Loucy (cell line): Measurements from ENCODE around the gene SHROOM2.

Source experiments
- H2AFZ ChIP-seq: fragments of 200-600 bp; sonication (generic); 2 replicates; pipeline ENCODE4 v1.6.0; 2016; ENCODE audit warnings: antibody characterized with exemption, mild to moderate bottlenecking, low read length, moderate library complexity
- H3F3A ChIP-seq: fragments of 200-600 bp; 2 replicates; pipeline ENCODE4 v1.6.0; 2016; ENCODE audit warnings: antibody characterized with exemption, low read depth, mild to moderate bottlenecking
- H3K27me3 ChIP-seq: fragments of 200-600 bp; sonication (generic); 2 replicates; pipeline ENCODE4 v1.6.1; 2014; ENCODE audit warnings: low read length, mild to moderate bottlenecking; ENCODE audit not compliant: insufficient read depth, poor library complexity, severe bottlenecking
- H3K36me3 ChIP-seq: fragments of 200-600 bp; sonication (generic); 2 replicates; pipeline ENCODE4 v1.6.1; 2016; ENCODE audit warnings: low read length; ENCODE audit not compliant: insufficient read depth
- H3K4me1 ChIP-seq: fragments of 200-600 bp; sonication (generic); 2 replicates; pipeline ENCODE4 v1.5.1; 2014; ENCODE audit warnings: low read length, mild to moderate bottlenecking; ENCODE audit not compliant: insufficient read depth, poor library complexity, severe bottlenecking
- H3K4me2 ChIP-seq: fragments of 200-600 bp; sonication (generic); 2 replicates; pipeline ENCODE4 v1.6.0; 2014; ENCODE audit warnings: antibody characterized with exemption, low read length, low read depth, mild to moderate bottlenecking; ENCODE audit not compliant: poor library complexity, severe bottlenecking
- H3K4me3 ChIP-seq: fragments of 200-600 bp; sonication (generic); 2 replicates; pipeline ENCODE4 v1.5.1; 2014; ENCODE audit warnings: low read length, mild to moderate bottlenecking, mixed read lengths; ENCODE audit not compliant: poor library complexity, severe bottlenecking
- H3K79me2 ChIP-seq: fragments of 200-600 bp; sonication (generic); 2 replicates; pipeline ENCODE4 v1.6.1; 2014; ENCODE audit warnings: low read length; ENCODE audit not compliant: insufficient read depth
- H3K9ac ChIP-seq: fragments of 200-600 bp; sonication (generic); 2 replicates; pipeline ENCODE4 v1.6.0; 2014; ENCODE audit warnings: mild to moderate bottlenecking, low read depth, low read length, moderate library complexity; ENCODE audit not compliant: poor library complexity, severe bottlenecking
- H3K9me2 ChIP-seq: fragments of 200-600 bp; sonication (generic); replicated peaks from 2 replicates; pipeline ENCODE4 v1.6.1; 2016; ENCODE audit warnings: low read depth, low read length, mixed read lengths
- H3K9me3 ChIP-seq: fragments of 200-600 bp; sonication (generic); 2 replicates; pipeline ENCODE4 v1.6.1; 2014; ENCODE audit warnings: mild to moderate bottlenecking, antibody characterized with exemption, low read length, low read depth; ENCODE audit not compliant: insufficient read depth
- H4K20me1 ChIP-seq: fragments of 200-600 bp; sonication (generic); 2 replicates; pipeline ENCODE4 v1.6.0; 2014; ENCODE audit warnings: antibody characterized with exemption, low read length, mild to moderate bottlenecking; ENCODE audit not compliant: insufficient read depth, poor library complexity, severe bottlenecking
- CTCF ChIP-seq: fragments of 200-600 bp; sonication (generic); conservative IDR thresholded peaks from 2 replicates; pipeline ENCODE4 v1.5.1; 2014; ENCODE audit warnings: mild to moderate bottlenecking, antibody characterized with exemption, low read length
- EZH2phosphoT487 ChIP-seq: fragments of 200-600 bp; IDR thresholded peaks from 2 replicates; pipeline ENCODE4 v1.6.1; 2018; ENCODE audit warnings: antibody characterized with exemption, mild to moderate bottlenecking, moderate library complexity, borderline replicate concordance

SHROOM2 gene

GRCh38 chrX:9919632-9920172 is 133.5 kb downstream of the SHROOM2 start:
- no peak overlapping the region for H2AFZ ChIP-seq
- no peaks in the 10 kb centered on the region for H3F3A ChIP-seq
- no peaks in the 10 kb centered on the region for H3K9me3 ChIP-seq
- H3K4me2 ChIP-seq, result no peak overlapping the region
- H3K9ac ChIP-seq, result no peak overlapping the region
- no peaks in the 10 kb centered on the region for H4K20me1 ChIP-seq
- TF ChIP-seq CTCF, result no peak
- no peak for TF ChIP-seq EZH2phosphoT487
- no peaks in the 10 kb centered on the region for H3K27me3 ChIP-seq
- H3K9me2 ChIP-seq, result no peaks in the 10 kb centered on the region
- no peaks in the 10 kb centered on the region for H3K4me1 ChIP-seq
- H3K4me3 ChIP-seq, result no peak overlapping the region
- H3K79me2 ChIP-seq, result no peaks in the 10 kb centered on the region
- H3K36me3 ChIP-seq, result no peaks in the 10 kb centered on the region

- TF ChIP-seq CTCF (no peak), EZH2phosphoT487 (no peak)
- no peaks in the 10 kb centered on the region for H3K36me3 ChIP-seq
- no peaks in the 10 kb centered on the region for H3K79me2 ChIP-seq
- no peaks in the 10 kb centered on the region for H3K9me2 ChIP-seq
- no peaks in the 10 kb centered on the region for H3F3A ChIP-seq
- no peaks in the 10 kb centered on the region for H4K20me1 ChIP-seq
- H3K4me2 ChIP-seq, result no peak overlapping the region
- no peak overlapping the region for H3K4me3 ChIP-seq
- no peak overlapping the region for H2AFZ ChIP-seq
- H3K9me3 ChIP-seq, result no peaks in the 10 kb centered on the region
- no peak overlapping the region for H3K9ac ChIP-seq
- H3K27me3 ChIP-seq, result no peaks in the 10 kb centered on the region
- H3K4me1 ChIP-seq, result no peaks in the 10 kb centered on the region
Measured at GRCh38 chrX:9921407-9921806, 135.2 kb downstream of the SHROOM2 start.

- H3K79me2 ChIP-seq, result no peaks in the 10 kb centered on the region
- no peak overlapping the region for H2AFZ ChIP-seq
- no peaks in the 10 kb centered on the region for H3K9me3 ChIP-seq
- no peaks in the 10 kb centered on the region for H3K27me3 ChIP-seq
- no peak overlapping the region for H3K4me3 ChIP-seq
- no peaks in the 10 kb centered on the region for H3K4me1 ChIP-seq
- no peak for TF ChIP-seq EZH2phosphoT487
- TF ChIP-seq CTCF, result no peak
- no peak overlapping the region for H3K4me2 ChIP-seq
- H3K36me3 ChIP-seq, result no peaks in the 10 kb centered on the region
- no peak overlapping the region for H3K9ac ChIP-seq
- no peaks in the 10 kb centered on the region for H3K9me2 ChIP-seq
- H3F3A ChIP-seq, result no peaks in the 10 kb centered on the region
- no peaks in the 10 kb centered on the region for H4K20me1 ChIP-seq
Measured at GRCh38 chrX:9923357-9923756, 137.1 kb downstream of the SHROOM2 start.
